ENCODE measurements around the gene HMGB4.

DNA sequence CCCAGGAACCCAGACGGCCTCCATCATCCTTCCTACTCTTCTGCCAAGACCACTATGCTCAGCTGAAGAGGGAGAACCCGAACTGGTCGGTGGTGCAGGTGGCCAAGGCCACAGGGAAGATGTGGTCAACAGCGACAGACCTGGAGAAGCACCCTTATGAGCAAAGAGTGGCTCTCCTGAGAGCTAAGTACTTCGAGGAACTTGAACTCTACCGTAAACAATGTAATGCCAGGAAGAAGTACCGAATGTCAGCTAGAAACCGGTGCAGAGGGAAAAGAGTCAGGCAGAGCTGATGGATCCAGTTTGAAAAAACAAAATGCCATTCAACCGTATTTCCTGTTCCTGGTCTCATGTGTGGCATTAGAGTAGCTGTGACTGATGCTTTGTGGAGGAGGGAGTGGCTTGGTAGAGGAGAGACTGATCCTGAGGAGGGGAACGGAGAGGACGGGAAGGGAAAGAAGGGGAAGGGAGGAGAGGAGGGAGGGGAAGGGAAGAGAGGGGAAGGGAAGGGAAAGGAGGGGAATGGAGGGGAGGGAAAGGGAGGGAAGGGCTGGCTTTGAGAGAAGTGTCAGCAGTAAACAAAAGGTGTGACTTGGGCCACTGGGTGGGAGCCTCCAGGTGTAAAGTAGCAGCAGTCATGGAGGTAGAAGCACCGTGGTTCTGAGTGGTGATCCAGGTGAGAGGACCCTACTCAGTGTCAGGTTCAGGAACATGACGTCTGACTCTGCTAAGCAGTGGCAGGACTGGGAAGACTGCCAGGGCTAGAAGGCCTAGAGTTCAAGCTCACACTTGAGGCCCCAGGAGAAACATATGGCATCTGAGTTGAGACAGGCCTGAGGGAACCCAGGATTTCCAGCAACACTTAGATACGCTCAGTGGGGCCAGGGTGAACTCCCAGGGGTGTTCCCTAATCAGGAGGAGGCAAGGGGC is 846 bp downstream of the HMGB4 start:
- TF ChIP-seq POLR2A (IDR thresholded peaks at IDR 0.05), result no peak
- TF ChIP-seq, protein P1, sequence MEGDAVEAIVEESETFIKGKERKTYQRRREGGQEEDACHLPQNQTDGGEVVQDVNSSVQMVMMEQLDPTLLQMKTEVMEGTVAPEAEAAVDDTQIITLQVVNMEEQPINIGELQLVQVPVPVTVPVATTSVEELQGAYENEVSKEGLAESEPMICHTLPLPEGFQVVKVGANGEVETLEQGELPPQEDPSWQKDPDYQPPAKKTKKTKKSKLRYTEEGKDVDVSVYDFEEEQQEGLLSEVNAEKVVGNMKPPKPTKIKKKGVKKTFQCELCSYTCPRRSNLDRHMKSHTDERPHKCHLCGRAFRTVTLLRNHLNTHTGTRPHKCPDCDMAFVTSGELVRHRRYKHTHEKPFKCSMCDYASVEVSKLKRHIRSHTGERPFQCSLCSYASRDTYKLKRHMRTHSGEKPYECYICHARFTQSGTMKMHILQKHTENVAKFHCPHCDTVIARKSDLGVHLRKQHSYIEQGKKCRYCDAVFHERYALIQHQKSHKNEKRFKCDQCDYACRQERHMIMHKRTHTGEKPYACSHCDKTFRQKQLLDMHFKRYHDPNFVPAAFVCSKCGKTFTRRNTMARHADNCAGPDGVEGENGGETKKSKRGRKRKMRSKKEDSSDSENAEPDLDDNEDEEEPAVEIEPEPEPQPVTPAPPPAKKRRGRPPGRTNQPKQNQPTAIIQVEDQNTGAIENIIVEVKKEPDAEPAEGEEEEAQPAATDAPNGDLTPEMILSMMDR (IDR thresholded peaks at IDR 0.05), result no peak

Data from esophagus squamous epithelium (tissue), 4 donors.